Smooth muscle cell (in vitro differentiated cells): ENCODE results near the gene C10orf90. TPM values are rescaled to one million over a fixed set of nuclear protein-coding genes. Genes with fewer than 3 reads are reported as not detected.

ENCODE experiments used
- DNase-seq: peaks from one replicate; lab custom pipeline; 2025; ENCODE audit not compliant: unreplicated experiment; lab: John Stamatoyannopoulos, UW
- H2AFZ ChIP-seq: fragments of 200-600 bp; sonication (generic); 2 replicates; pipeline ENCODE4 v1.6.0; 2016; ENCODE audit warnings: antibody characterized with exemption, low read depth, mild to moderate bottlenecking
- H3F3A ChIP-seq: fragments of 200-600 bp; sonication (generic); 2 replicates; pipeline ENCODE4 v1.6.0; 2017; ENCODE audit warnings: antibody characterized with exemption, low read depth
- H3K27ac ChIP-seq: fragments of 200-600 bp; sonication (generic); 2 replicates; pipeline ENCODE4 v1.5.1; 2016; ENCODE audit warnings: low read depth, mild to moderate bottlenecking
- H3K27me3 ChIP-seq: fragments of 200-600 bp; sonication (generic); 2 replicates; pipeline ENCODE4 v1.6.1; 2016; ENCODE audit warnings: low read depth, mild to moderate bottlenecking
- H3K36me3 ChIP-seq: fragments of 200-600 bp; sonication (generic); 2 replicates; pipeline ENCODE4 v1.5.1; 2016; ENCODE audit warnings: low read depth
- H3K4me1 ChIP-seq: fragments of 200-600 bp; sonication (generic); 2 replicates; pipeline ENCODE4 v1.5.1; 2016; ENCODE audit warnings: low read depth
- H3K4me2 ChIP-seq: fragments of 200-600 bp; sonication (generic); 2 replicates; pipeline ENCODE4 v1.6.0; 2016; ENCODE audit warnings: mild to moderate bottlenecking
- H3K4me3 ChIP-seq: fragments of 200-600 bp; sonication (generic); 2 replicates; pipeline ENCODE4 v1.5.1; 2016; ENCODE audit warnings: mild to moderate bottlenecking
- H3K79me2 ChIP-seq: fragments of 200-600 bp; sonication (generic); 2 replicates; pipeline ENCODE4 v1.6.0; 2016; ENCODE audit warnings: low read depth, mild to moderate bottlenecking
- H3K9ac ChIP-seq: fragments of 200-600 bp; sonication (generic); 2 replicates; pipeline ENCODE4 v1.6.0; 2016; ENCODE audit warnings: low read depth
- H3K9me3 ChIP-seq: fragments of 200-600 bp; sonication (generic); replicated peaks from 2 replicates; pipeline ENCODE4 v1.5.1; 2016; ENCODE audit warnings: low read depth
- H4K20me1 ChIP-seq: fragments of 200-600 bp; sonication (generic); 2 replicates; pipeline ENCODE4 v1.6.0; 2016; ENCODE audit warnings: low read depth
- CTCF ChIP-seq: fragments of 200-600 bp; sonication (generic); IDR thresholded peaks from 2 replicates; pipeline ENCODE4 v1.5.1; 2017; ENCODE audit warnings: borderline replicate concordance, mild to moderate bottlenecking, antibody characterized with exemption; ENCODE audit not compliant: insufficient read depth, poor library complexity, severe bottlenecking
- WGBS: methylation state at CpG from one replicate; pipeline ENCODE4 v1.1.7; 2016; ENCODE audit warnings: low lambda C conversion rate; 5-methylcytosine and 5-hydroxymethylcytosine counted together
- polyA plus RNA-seq: library from polyadenylated mRNA; unstranded; fragments of >200 nt; fragmentation: Nextera tagmentation; extraction: Ambion mirVana; gene quantifications from 2 replicates; pipeline ENCODE4 v1.2.1, GENCODE V29; 2016
- total RNA-seq: library from RNA; depleted of rRNA; stranded (reverse); fragments of >200 nt; gene quantifications from 2 replicates; pipeline ENCODE4 v1.2.3, GENCODE V29; 2014

Gene C10orf90
- 1.8 TPM in 1 of 2 replicates, not detected in the other for total RNA-seq
- 0.10 and 0.14 TPM in 2 replicates for polyA plus RNA-seq

DNA sequence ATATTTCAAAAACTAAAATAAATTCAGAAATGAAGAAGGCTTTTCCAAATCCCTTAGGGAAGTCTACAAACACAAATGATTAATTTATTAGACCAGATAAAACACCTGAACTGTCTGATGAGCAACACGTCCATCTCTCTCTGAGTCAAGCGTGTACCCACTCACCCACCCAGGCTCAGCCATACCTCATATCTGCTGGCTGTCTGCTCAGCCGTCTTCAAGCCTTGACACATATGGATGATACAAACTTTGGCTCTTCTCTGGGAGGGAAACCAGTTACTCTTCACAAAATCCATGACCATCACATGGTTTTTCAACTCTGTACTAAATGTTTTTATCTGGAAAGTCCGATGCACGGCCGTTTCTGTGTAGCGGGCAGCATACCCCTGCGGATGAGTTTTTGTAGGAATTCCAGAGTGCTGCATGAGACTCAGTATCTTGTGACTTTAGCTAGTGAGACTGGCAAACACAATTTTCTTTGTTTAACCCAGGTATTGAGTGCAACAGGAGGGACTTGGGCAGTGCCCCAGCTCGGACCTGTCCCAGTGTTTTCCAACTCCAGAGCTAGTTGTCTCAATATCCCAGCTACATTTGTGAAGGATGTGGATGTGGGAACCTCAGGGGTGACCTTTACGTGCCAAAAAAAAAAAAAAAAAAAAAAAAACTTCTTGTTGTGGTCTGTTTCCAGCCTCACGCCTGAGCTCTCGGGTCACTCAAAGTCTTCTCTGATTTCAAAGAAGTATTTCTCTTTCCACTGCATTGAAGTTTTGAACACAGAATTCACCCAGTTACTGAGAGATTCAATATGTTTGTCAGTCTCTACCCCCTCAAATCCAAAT lies at the start of gene C10orf90:
TSS of gene C10orf90 (minus strand) at position 638 of the 839 bp plus-strand sequence. CDS start at position 425, 213 bp downstream.
- Histone ChIP-seq H3K9me3 (no peaks in the 10 kb centered on the region), H3K4me3 (no peak within 1 kb of the TSS), H2AFZ (no peak within 1 kb of the TSS), H3K4me1 (no peaks in the 10 kb centered on the region), H3K4me2 (no peak within 1 kb of the TSS), H3K9ac (no peak within 1 kb of the TSS), H3K79me2 (no peaks in the 10 kb centered on the region), H4K20me1 (no peaks in the 10 kb centered on the region), H3K36me3 (no peaks in the 10 kb centered on the region), H3F3A (no peaks in the 10 kb centered on the region), H3K27me3 (no peaks in the 10 kb centered on the region), H3K27ac (no peak within 1 kb of the TSS)
- WGBS = 91% methylated on average over 12 of the region's 12 CpGs
- no peak for TF ChIP-seq CTCF
- no peak for DNase-seq

DNA sequence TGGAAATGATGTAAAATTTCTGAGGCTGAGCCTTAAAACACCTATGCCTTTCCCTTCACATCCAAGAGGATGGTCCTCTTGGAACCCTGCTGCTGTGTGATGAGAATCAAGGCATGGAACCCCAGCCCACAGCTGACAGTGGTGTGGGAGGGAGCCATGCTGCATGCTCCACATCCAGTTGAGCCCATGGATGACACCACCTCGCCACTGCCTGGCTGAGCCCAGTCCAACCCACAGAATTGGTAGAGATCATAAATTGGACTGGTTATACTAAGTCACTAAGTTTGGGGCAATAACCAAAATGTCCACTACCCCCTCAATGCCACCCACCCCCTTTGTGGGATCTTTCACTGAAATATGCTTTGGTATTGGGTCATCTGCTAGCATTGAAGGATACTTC lies 45.9 kb upstream of the C10orf90 start:
- Histone ChIP-seq H3K79me2 (no peaks in the 10 kb centered on the region), H3K4me1 (no peaks in the 10 kb centered on the region), H3K27ac (no peak overlapping the region), H3F3A (no peaks in the 10 kb centered on the region), H3K36me3 (no peaks in the 10 kb centered on the region), H3K9ac (no peak overlapping the region), H4K20me1 (no peaks in the 10 kb centered on the region), H3K4me2 (no peak overlapping the region), H3K27me3 (peaks cover 12% of the 10 kb centered on the region), H3K4me3 (no peak overlapping the region), H2AFZ (no peak overlapping the region), H3K9me3 (no peaks in the 10 kb centered on the region)
- TF ChIP-seq CTCF = no peak
- 94% methylated on average over 1 of the region's 1 CpG for WGBS
- no peak for DNase-seq

DNA sequence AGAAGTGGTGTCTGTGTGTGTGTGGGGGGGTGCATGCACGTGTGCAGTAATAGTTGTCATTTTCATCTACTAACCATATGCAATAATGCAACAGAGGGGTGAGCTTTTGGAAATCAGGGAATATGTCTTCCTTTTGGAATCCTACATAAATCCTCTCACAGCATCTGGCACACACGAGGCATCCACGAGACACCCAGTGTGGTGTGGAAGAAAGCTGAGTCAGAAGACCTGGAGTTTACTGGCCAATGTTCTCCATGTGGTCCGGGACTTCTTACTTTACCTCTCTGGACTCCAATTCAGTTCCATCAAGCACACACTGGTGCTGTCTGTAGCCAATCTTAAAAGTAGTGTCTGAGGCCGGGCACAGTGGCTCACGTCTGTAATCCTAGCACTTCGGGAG lies 43.1 kb upstream of the C10orf90 start:
- H3K9ac ChIP-seq = no peak overlapping the region
- H3K36me3 ChIP-seq = no peaks in the 10 kb centered on the region
- TF ChIP-seq CTCF = no peak
- DNase-seq = no peak
- no peak overlapping the region for H2AFZ ChIP-seq
- peaks cover 4% of the 10 kb centered on the region for H3K27me3 ChIP-seq
- H3K4me2 ChIP-seq = no peak overlapping the region
- no peaks in the 10 kb centered on the region for H3F3A ChIP-seq
- H3K4me3 ChIP-seq = no peak overlapping the region
- no peaks in the 10 kb centered on the region for H3K9me3 ChIP-seq
- H3K27ac ChIP-seq = no peak overlapping the region
- H3K79me2 ChIP-seq = no peaks in the 10 kb centered on the region
- H4K20me1 ChIP-seq = no peaks in the 10 kb centered on the region
- 79% methylated on average over 7 of the region's 7 CpGs for WGBS
- H3K4me1 ChIP-seq = no peaks in the 10 kb centered on the region
